ENCODE measurements around the gene SSX4B.
"Not testable (repeated sequence)": the region's sequence is repeated elsewhere in the genome, so short reads cannot be mapped to it uniquely, and the experiment has no call there.

GRCh38 chrX:48411860-48412259 is at the start of gene SSX4B:
- not testable (repeated sequence) for TF ChIP-seq CTCF (IDR thresholded peaks at IDR 0.05; ENCODE audit: insufficient read depth, low read length, poor library complexity, severe bottlenecking); EZH2phosphoT487 (conservative IDR thresholded peaks at IDR 0.05; ENCODE audit: low read length)
